HG02678 (cell line): ENCODE measurements around the gene BCS1L.
"Not testable (repeated sequence)": the region's sequence is repeated elsewhere in the genome, so short reads cannot be mapped to it uniquely, and the experiment has no call there.

Experiments used
- ATAC-seq: cut with Tn5 transposase; IDR thresholded peaks from one replicate; pipeline ENCODE4 v1.9.1; 2021; ENCODE audit warnings: mild to moderate bottlenecking, moderate library complexity; ENCODE audit not compliant: unreplicated experiment

Gene BCS1L

GRCh38 chr2:218659988-218660358, 490 bp downstream of the BCS1L start:
- no peak for ATAC-seq

- no peak for ATAC-seq
Observed at GRCh38 chr2:218662377-218662776, 2.9 kb downstream of the BCS1L start.

GRCh38 chr2:218662827-218663226, 3.3 kb downstream of the BCS1L start:
- no peak for ATAC-seq

- no peak for ATAC-seq
Observed at GRCh38 chr2:218663901-218664300, 4.4 kb downstream of the BCS1L start.

- ATAC-seq: no peak
Observed at GRCh38 chr2:218664653-218665052, 5.2 kb downstream of the BCS1L start.

GRCh38 chr2:218671097-218671653, 11.7 kb downstream of the BCS1L start:
- ATAC-seq: no peak

GRCh38 chr2:218671654-218672566, 12.4 kb downstream of the BCS1L start, which contains the start of the genes RNF25 and STK36:
RNF25 (minus strand) TSS chr2:218672002; CDS start chr2:218671970, 32 bp downstream.
STK36 (plus strand) TSS chr2:218672086; CDS start chr2:218672830, 744 bp downstream.
- peak; percentile 99 for ATAC-seq

GRCh38 chr2:218679119-218679518, 19.6 kb downstream of the BCS1L start:
- no peak for ATAC-seq

GRCh38 chr2:218680061-218680460, 20.6 kb downstream of the BCS1L start:
- no peak for ATAC-seq

GRCh38 chr2:218687400-218688060, 28.0 kb downstream of the BCS1L start:
- ATAC-seq: not testable (repeated sequence)

GRCh38 chr2:218691234-218691633, 31.8 kb downstream of the BCS1L start:
- no peak for ATAC-seq

GRCh38 chr2:218694405-218695145, 35.1 kb downstream of the BCS1L start:
- no peak for ATAC-seq

- ATAC-seq: no peak
Observed at GRCh38 chr2:218698885-218699284, 39.4 kb downstream of the BCS1L start.

GRCh38 chr2:218701806-218702205, 42.3 kb downstream of the BCS1L start:
- ATAC-seq: no peak

GRCh38 chr2:218703341-218703740, 43.9 kb downstream of the BCS1L start:
- no peak for ATAC-seq

GRCh38 chr2:218708086-218708485, 48.6 kb downstream of the BCS1L start:
- ATAC-seq: peak; percentile 19

GRCh38 chr2:218709908-218710307, 50.4 kb downstream of the BCS1L start:
- no peak for ATAC-seq

GRCh38 chr2:218710334-218710686, 50.8 kb downstream of the BCS1L start:
- ATAC-seq: no peak

GRCh38 chr2:218710687-218711549, 51.4 kb downstream of the BCS1L start, which contains the start of gene TTLL4:
TTLL4 (plus strand) TSS chr2:218710835; CDS start chr2:218737677, 26,842 bp downstream.
- peak; percentile 93 for ATAC-seq

GRCh38 chr2:218711550-218711929, 52.1 kb downstream of the BCS1L start:
- ATAC-seq: no peak
